ENCODE data around the gene SLC7A5. TPM values are rescaled to one million over a fixed set of nuclear protein-coding genes. Genes with fewer than 3 reads are reported as not detected.

SLC7A5 gene
- total and polyA plus RNA-seq, 2 of the 13 experiments (the other 11 are each of a cell fraction or from before 2014, with no cell fraction given) = 79.6 to 155 TPM

GRCh38 chr16:87897521-87898505, 28.5 kb upstream of the SLC7A5 start (continued):
- TF ChIP-seq NFKBIZ (CRISPR knock-in tag; IDR thresholded peaks at IDR 0.05) (no peak), ZSCAN22 (CRISPR knock-in tag; IDR thresholded peaks at IDR 0.05) (no peak), CCAR2 (optimal IDR thresholded peaks at IDR 0.05; ENCODE audit: low read depth, low read length) (no peak), ZNF616 (CRISPR knock-in tag; IDR thresholded peaks at IDR 0.05; ENCODE audit: low read depth) (no peak), IRF1 (CRISPR knock-in tag; IDR thresholded peaks at IDR 0.05; ENCODE audit: low read depth) (no peak), CENPX (CRISPR knock-in tag; IDR thresholded peaks at IDR 0.05) (no peak), ZNF564 (CRISPR knock-in tag; IDR thresholded peaks at IDR 0.05) (no peak), ARID4A (CRISPR knock-in tag; IDR thresholded peaks at IDR 0.05; ENCODE audit: borderline replicate concordance) (0 out of 2 replicates have a peak, but pooled peaks have one; percentile 25), ZSCAN30 (CRISPR knock-in tag; IDR thresholded peaks at IDR 0.05) (no peak), ZBTB21 (CRISPR knock-in tag; IDR thresholded peaks at IDR 0.05) (no peak), DPF2 (CRISPR knock-in tag; IDR thresholded peaks at IDR 0.05; ENCODE audit: borderline replicate concordance, low read depth) (no peak), ZNF747 (CRISPR knock-in tag; IDR thresholded peaks at IDR 0.05; ENCODE audit: borderline replicate concordance) (no peak), LBX2 (CRISPR knock-in tag; IDR thresholded peaks at IDR 0.05; ENCODE audit: borderline replicate concordance) (no peak), ELK4 (CRISPR knock-in tag; IDR thresholded peaks at IDR 0.05; ENCODE audit: borderline replicate concordance) (no peak), MLXIP (CRISPR knock-in tag; IDR thresholded peaks at IDR 0.05; ENCODE audit: borderline replicate concordance) (no peak), ZFP37 (CRISPR knock-in tag; IDR thresholded peaks at IDR 0.05; ENCODE audit: borderline replicate concordance) (no peak)
